ENCODE data around the gene PMEL.

The PMEL gene

DNA sequence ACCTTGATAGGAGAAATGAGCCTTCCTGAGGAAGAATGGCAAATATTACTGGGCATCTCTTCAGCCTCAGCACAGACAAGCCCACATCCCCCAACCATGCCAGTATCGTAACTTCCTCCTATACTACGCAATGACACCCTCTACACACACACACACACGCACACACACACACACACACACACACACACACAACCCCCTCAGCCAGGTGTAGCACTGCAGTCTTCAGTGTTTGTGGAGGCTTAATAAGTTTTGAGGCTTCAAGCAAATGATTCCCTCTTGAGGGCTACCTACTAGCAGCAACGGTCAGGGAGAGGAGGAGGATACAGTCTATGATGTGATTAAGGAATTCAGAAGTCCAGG is 33.3 kb downstream of the PMEL start:
- peak; percentile 88 for FAIRE-seq
- no peak for TF ChIP-seq POLR2A (IDR thresholded peaks at IDR 0.05; ENCODE audit: low read depth, low read length)
- DNase-seq (ENCODE audit: insufficient read length, low spot score) = no peak

- TF ChIP-seq PAX5 (IDR thresholded peaks at IDR 0.05; ENCODE audit: insufficient read depth, low read length, severe bottlenecking) = no peak
- TF ChIP-seq SPI1 (IDR thresholded peaks at IDR 0.05; ENCODE audit: low read depth, low read length) = no peak
- no peak for TF ChIP-seq POU2F2 (IDR thresholded peaks at IDR 0.05; ENCODE audit: low read depth, low read length)
- TF ChIP-seq POLR2A (IDR thresholded peaks at IDR 0.05; ENCODE audit: low read depth, low read length) = no peak
- TF ChIP-seq TAF1 (IDR thresholded peaks at IDR 0.05; ENCODE audit: low read depth, low read length) = no peak
- TF ChIP-seq POLR2AphosphoS5 (IDR thresholded peaks at IDR 0.05; ENCODE audit: low read depth, low read length) = no peak
- no peak for DNase-seq (ENCODE audit: insufficient read length, low spot score)
- FAIRE-seq = peak; percentile 43
Observed at GRCh38 chr12:55931780-55932550, 33.9 kb downstream of the PMEL start.

- DNase-seq (ENCODE audit: insufficient read length, low spot score) = no peak
- TF ChIP-seq SPI1 (IDR thresholded peaks at IDR 0.05; ENCODE audit: low read depth, low read length) = no peak
- no peak for TF ChIP-seq TAF1 (IDR thresholded peaks at IDR 0.05; ENCODE audit: low read depth, low read length)
- no peak for TF ChIP-seq POLR2A (IDR thresholded peaks at IDR 0.05; ENCODE audit: low read depth, low read length)
- TF ChIP-seq POU2F2 (IDR thresholded peaks at IDR 0.05; ENCODE audit: low read depth, low read length) = no peak
- TF ChIP-seq POLR2AphosphoS5 (IDR thresholded peaks at IDR 0.05; ENCODE audit: low read depth, low read length) = no peak
- TF ChIP-seq PAX5 (IDR thresholded peaks at IDR 0.05; ENCODE audit: insufficient read depth, low read length, severe bottlenecking) = no peak
- FAIRE-seq = no peak
Observed at GRCh38 chr12:55931317-55931779, 34.5 kb downstream of the PMEL start.

DNA sequence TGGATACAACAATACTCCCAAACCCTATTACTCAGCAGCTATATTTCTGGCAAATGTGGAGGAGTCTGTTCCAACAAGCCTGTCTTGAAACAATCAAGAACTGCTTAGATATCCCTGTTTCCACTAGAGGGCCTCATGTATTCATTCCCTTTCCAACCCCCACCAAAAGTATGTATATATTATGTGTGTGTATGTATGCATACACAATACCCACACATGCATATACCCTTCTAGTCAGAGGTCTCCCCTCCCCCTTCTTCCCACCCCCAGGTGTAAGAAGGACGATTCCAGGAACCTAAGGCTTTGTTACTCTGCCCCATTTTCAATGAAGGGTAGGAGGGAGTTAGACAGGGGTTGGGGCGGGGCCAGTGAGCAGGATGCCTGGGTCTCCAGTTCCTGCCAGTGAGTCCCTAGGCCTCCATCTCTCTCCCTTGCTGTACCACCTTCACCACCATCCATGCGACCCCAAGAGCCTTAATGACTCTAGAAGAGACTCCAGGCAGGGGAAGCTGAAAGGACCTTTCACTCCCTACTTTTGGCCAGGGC is 35.0 kb downstream of the PMEL start, which contains the start of gene DGKA:
DGKA (plus strand) TSS at position 392 of the 546 bp plus-strand sequence. CDS start 5,342 bp downstream, outside the sequence.
- DNase-seq (ENCODE audit: insufficient read length, low spot score) (no peak), FAIRE-seq (no peak)
- TF ChIP-seq SPI1 (IDR thresholded peaks at IDR 0.05; ENCODE audit: low read depth, low read length) (no peak), POLR2A (IDR thresholded peaks at IDR 0.05; ENCODE audit: low read depth, low read length) (no peak), POLR2AphosphoS5 (IDR thresholded peaks at IDR 0.05; ENCODE audit: low read depth, low read length) (no peak), TAF1 (IDR thresholded peaks at IDR 0.05; ENCODE audit: low read depth, low read length) (no peak), PAX5 (IDR thresholded peaks at IDR 0.05; ENCODE audit: insufficient read depth, low read length, severe bottlenecking) (no peak), POU2F2 (IDR thresholded peaks at IDR 0.05; ENCODE audit: low read depth, low read length) (peak; percentile 55; the same call in 1 of the 2 replicates)

DNA sequence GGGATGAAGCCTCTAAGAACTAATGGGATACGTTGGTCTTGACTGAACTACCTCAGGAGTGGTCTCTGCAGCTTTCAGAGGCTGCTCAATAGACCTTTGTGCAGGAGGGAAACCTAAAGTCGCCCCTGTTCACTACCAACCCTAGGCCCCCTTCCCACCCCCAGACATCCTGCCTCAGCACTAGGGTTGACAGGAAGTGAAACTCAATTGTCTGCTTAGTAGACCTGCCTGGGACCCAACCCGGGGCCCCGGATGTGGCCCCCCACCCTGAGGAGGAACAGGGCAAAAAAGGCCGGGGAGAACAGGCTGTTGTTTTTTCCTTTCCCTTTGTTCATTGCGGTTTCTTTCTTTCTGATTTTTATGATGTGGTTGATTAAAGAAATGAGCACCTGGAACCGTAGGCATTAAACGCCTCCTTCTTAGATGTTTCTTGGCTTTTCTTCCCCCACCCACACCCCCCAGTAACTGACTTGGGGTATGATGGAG is 36.5 kb downstream of the PMEL start:
- DNase-seq (ENCODE audit: insufficient read length, low spot score) (peak; percentile 76), FAIRE-seq (peak; percentile 54)
- TF ChIP-seq SPI1 (IDR thresholded peaks at IDR 0.05; ENCODE audit: low read depth, low read length) (peak; percentile 96), POU2F2 (IDR thresholded peaks at IDR 0.05; ENCODE audit: low read depth, low read length) (peak; percentile 60; the same call in 1 of the 2 replicates), PAX5 (IDR thresholded peaks at IDR 0.05; ENCODE audit: insufficient read depth, low read length, severe bottlenecking) (peak; percentile 5), POLR2AphosphoS5 (IDR thresholded peaks at IDR 0.05; ENCODE audit: low read depth, low read length) (peak; percentile 67; the same call in 1 of the 2 replicates), POLR2A (IDR thresholded peaks at IDR 0.05; ENCODE audit: low read depth, low read length) (peak; percentile 76; the same call in 1 of the 2 replicates), TAF1 (IDR thresholded peaks at IDR 0.05; ENCODE audit: low read depth, low read length) (peak; percentile 82)

DNA sequence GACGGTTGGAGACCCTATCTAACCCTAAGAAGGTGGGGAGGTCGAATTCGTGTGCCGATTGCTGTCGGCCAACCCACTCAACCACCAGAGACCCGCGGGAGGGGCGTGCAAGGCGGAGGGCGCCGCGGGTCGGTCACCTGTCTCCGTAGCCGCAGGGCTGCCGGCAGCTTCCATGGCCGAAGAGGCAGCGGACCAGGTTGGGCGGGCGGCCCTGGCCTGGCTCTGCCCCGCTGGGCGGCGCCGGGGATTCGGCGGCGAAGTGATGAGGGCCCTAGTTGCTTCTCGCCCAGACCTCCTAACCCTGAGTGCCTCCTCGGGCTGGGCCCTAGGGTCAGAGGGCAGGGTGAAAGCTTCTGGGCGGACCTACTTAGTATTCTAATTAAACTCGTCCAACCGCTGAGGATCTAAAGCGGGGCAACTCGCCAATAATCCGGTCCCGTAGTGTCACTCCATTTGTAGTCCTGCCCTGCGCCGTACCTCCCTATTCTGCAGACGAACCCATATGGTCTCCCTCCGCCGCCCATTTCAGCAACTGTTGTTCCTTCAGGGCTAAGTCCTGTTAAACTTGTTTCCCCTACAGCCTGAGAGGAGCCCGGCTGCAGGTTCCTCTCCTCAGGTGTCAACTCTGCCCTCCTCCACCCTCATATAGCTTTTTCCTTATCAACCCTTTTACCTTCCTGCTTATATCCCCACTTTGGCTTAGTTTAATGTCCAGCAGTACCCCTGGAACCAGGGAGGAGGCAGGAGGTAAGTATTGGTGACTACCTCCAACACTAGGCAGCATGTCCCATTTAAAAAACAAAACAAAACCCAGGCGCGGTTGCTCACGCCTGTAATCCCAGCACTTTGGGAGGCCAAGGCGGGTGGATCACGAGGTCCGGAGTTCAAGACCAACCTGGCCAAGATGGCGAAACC is 38.0 kb downstream of the PMEL start, which contains the start of gene PYM1:
PYM1 (minus strand) TSS at position 307 of the 915 bp plus-strand sequence; CDS start at position 174, 133 bp downstream.
- TF ChIP-seq POLR2AphosphoS5 (IDR thresholded peaks at IDR 0.05; ENCODE audit: low read depth, low read length) (peak; percentile 74), PAX5 (IDR thresholded peaks at IDR 0.05; ENCODE audit: insufficient read depth, low read length, severe bottlenecking) (peak; percentile 3), SPI1 (IDR thresholded peaks at IDR 0.05; ENCODE audit: low read depth, low read length) (no peak), POLR2A (IDR thresholded peaks at IDR 0.05; ENCODE audit: low read depth, low read length) (peak; percentile 62; the same call in 1 of the 2 replicates), POU2F2 (IDR thresholded peaks at IDR 0.05; ENCODE audit: low read depth, low read length) (peak; percentile 47; the same call in 1 of the 2 replicates), TAF1 (IDR thresholded peaks at IDR 0.05; ENCODE audit: low read depth, low read length) (peak; percentile 75)
- FAIRE-seq (peak; percentile 60), DNase-seq (ENCODE audit: insufficient read length, low spot score) (no peak)

- TF ChIP-seq POLR2A (IDR thresholded peaks at IDR 0.05; ENCODE audit: low read depth, low read length) = peak; percentile 65; the same call in 1 of the 2 replicates
- TF ChIP-seq POU2F2 (IDR thresholded peaks at IDR 0.05; ENCODE audit: low read depth, low read length) = no peak
- TF ChIP-seq SPI1 (IDR thresholded peaks at IDR 0.05; ENCODE audit: low read depth, low read length) = no peak
- peak; percentile 82 for TF ChIP-seq TAF1 (IDR thresholded peaks at IDR 0.05; ENCODE audit: low read depth, low read length)
- TF ChIP-seq POLR2AphosphoS5 (IDR thresholded peaks at IDR 0.05; ENCODE audit: low read depth, low read length) = peak; percentile 60; the same call in 1 of the 2 replicates
- TF ChIP-seq PAX5 (IDR thresholded peaks at IDR 0.05; ENCODE audit: insufficient read depth, low read length, severe bottlenecking) = no peak
- peak; percentile 92 for FAIRE-seq
- DNase-seq (ENCODE audit: insufficient read length, low spot score) = peak; percentile 72
Observed at GRCh38 chr12:55926738-55927587, 38.9 kb downstream of the PMEL start.
